PC-9 (cell line): ENCODE data around the gene KPNA4. TPM values are rescaled to one million over a fixed set of nuclear protein-coding genes. Genes with fewer than 3 reads are reported as not detected.

Experiments used
- BruUV-seq: library from RNA; stranded (reverse); fragments of 400-500 nt; replicated peaks from 2 replicates; lab custom pipeline; 2021; lab: Mats Ljungman, UMichigan
- CTCF ChIA-PET: fragments of 300-600 bp; sonication (Branson Sonifier 250); formaldehyde crosslinking; loops from one replicate; lab custom pipeline; 2022; ENCODE audit warnings: antibody characterized with exemption; lab: Charles Lee
- POLR2A ChIA-PET: fragments of 300-600 bp; sonication (Branson Sonifier 250); formaldehyde crosslinking; loops from one replicate; lab custom pipeline; 2022; ENCODE audit warnings: antibody characterized with exemption; ENCODE audit not compliant: unreplicated experiment; lab: Charles Lee
- DNase-seq, 2 experiments: peaks; one replicate each; pipeline versions ENCODE4 v3.0.0 to v3.0.0-alpha.2; 2015 to 2022; ENCODE audit warnings: mixed read lengths in 1 of 2
- H2AFZ ChIP-seq: fragments of 200-600 bp; sonication (generic); 2 replicates; pipeline ENCODE4 v1.8.1; 2017; ENCODE audit warnings: antibody characterized with exemption
- H3F3A ChIP-seq: fragments of 200-600 bp; sonication (generic); 2 replicates; pipeline ENCODE4 v1.8.1; 2017; ENCODE audit warnings: antibody characterized with exemption, mild to moderate bottlenecking, low read depth; ENCODE audit not compliant: insufficient read depth
- H3K27ac ChIP-seq: fragments of 200-600 bp; sonication (generic); 2 replicates; pipeline ENCODE4 v1.6.1; 2016; ENCODE audit warnings: mixed run types
- H3K27me3 ChIP-seq: fragments of 200-600 bp; sonication (generic); 2 replicates; pipeline ENCODE4 v1.6.1; 2016; ENCODE audit warnings: low read depth, mixed run types; ENCODE audit not compliant: insufficient read depth
- H3K36me3 ChIP-seq: fragments of 200-600 bp; sonication (generic); 2 replicates; pipeline ENCODE4 v1.6.1; 2016; ENCODE audit warnings: low read depth, mixed run types
- H3K4me1 ChIP-seq: fragments of 200-600 bp; sonication (generic); replicated peaks from 2 replicates; pipeline ENCODE4 v1.6.1; 2016; ENCODE audit warnings: mixed run types; ENCODE audit not compliant: insufficient read depth
- H3K4me2 ChIP-seq: fragments of 200-600 bp; sonication (generic); 2 replicates; pipeline ENCODE4 v1.6.1; 2017; ENCODE audit warnings: mixed run types
- H3K4me3 ChIP-seq: fragments of 200-600 bp; sonication (generic); 2 replicates; pipeline ENCODE4 v1.6.1; 2016; ENCODE audit warnings: mixed run types
- H3K79me2 ChIP-seq: fragments of 200-600 bp; sonication (generic); 2 replicates; pipeline ENCODE4 v1.6.1; 2017; ENCODE audit warnings: low read depth, mixed run types
- H3K9me2 ChIP-seq: fragments of 200-600 bp; sonication (generic); 2 replicates; pipeline ENCODE4 v1.8.1; 2017; ENCODE audit warnings: mild to moderate bottlenecking; ENCODE audit not compliant: insufficient read depth
- H3K9me3 ChIP-seq: fragments of 200-600 bp; sonication (generic); 2 replicates; pipeline ENCODE4 v1.8.1; 2016; ENCODE audit warnings: low read depth; ENCODE audit not compliant: insufficient read depth
- H4K20me1 ChIP-seq: fragments of 200-600 bp; sonication (generic); 2 replicates; pipeline ENCODE4 v1.8.1; 2017; ENCODE audit not compliant: insufficient read depth
- CTCF ChIP-seq: fragments of 200-600 bp; sonication (generic); conservative IDR thresholded peaks from 2 replicates; pipeline ENCODE4 v1.6.1; 2017; ENCODE audit warnings: mixed run types, antibody characterized with exemption, mild to moderate bottlenecking, moderate library complexity
- EZH2 ChIP-seq: fragments of 200-600 bp; sonication (generic); IDR thresholded peaks from 2 replicates; pipeline ENCODE4 v1.8.0; 2017; ENCODE audit warnings: antibody characterized with exemption, low read depth
- intact Hi-C: fragments of 100-400 bp; cut with micrococcal nuclease; formaldehyde crosslinking; loops from one replicate; pipeline ENCODE4 v1.10.0; 2022; ENCODE audit not compliant: unreplicated experiment
- total RNA-seq: library from RNA; stranded (reverse); gene quantifications from 2 replicates; pipeline ENCODE4 v1.2.3, GENCODE V29; 2021

The KPNA4 gene
- total RNA-seq, 1 experiment from 2014 or later, result 61.0 TPM

DNA sequence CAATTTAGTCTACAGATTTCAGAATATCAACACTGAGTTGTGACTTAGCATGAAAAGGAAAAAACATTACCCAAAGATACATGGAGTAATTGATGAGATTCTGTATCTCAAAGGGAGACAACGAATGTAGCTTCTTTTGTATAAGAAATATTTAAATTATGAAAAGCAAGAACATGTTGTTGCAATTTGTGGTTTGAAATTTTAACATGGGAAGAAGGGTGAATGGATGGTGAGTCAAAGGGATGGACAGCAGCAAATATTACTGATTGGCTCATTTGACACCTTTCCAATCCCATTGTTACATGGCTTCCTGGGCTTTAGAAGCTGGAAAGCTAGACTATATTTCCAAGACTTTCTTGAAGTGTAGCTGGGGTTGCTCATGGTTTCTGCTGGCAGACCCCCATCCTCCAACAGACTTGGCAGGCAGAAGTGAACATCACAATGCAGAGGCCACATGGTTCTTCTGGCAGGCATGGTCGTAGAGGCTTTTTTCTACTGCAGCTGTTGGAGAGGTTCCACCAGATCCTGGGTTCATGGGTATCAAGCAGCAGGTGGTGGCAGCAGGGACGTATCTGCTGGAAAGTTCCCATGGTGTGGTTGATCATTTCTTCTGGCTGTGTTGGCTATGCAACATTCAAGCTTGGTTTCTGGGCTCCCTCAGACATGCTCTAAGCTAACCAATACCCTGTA lies 47.2 kb upstream of the KPNA4 start:
- Histone ChIP-seq H3K4me3 (no peak overlapping the region), H3K36me3 (no peaks in the 10 kb centered on the region), H3K79me2 (no peaks in the 10 kb centered on the region), H3K9me2 (no peaks in the 10 kb centered on the region), H3K27ac (no peak overlapping the region), H4K20me1 (no peaks in the 10 kb centered on the region), H2AFZ (no peak overlapping the region), H3F3A (0 out of 2 replicates have a peak, but pooled peaks cover 5% of the 10 kb centered on the region), H3K9me3 (peaks cover 4% of the 10 kb centered on the region; the same call in 1 of the 2 replicates), H3K27me3 (no peaks in the 10 kb centered on the region), H3K4me2 (no peak overlapping the region), H3K4me1 (peaks cover 13% of the 10 kb centered on the region)
- no TSS peak for BruUV-seq
- no peak for DNase-seq
- ChIA-PET CTCF (no interaction called here), POLR2A (no interaction called here)
- TF ChIP-seq EZH2 (no peak), CTCF (no peak)
- intact Hi-C loops, result no loop called here

DNA sequence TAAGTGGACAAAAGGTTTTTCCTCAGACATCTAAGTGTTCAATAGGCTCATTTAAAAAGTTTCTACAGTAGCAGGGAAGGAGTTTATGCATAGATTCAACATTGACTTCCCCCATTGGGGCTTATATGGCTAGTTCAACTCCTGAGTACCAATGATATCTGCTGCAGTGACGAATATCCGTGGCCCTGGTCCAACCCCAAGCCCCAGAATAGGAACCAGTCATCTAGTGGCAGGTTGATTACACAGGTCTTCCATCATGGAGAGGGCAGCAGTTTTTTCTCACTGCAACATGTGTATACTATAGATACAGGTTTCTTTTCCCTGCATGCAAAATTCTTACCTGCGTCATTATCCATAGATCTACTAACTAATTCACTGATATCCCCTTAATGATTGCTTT lies 45.8 kb upstream of the KPNA4 start:
- H3K9me2 ChIP-seq, result no peaks in the 10 kb centered on the region
- no TSS peak for BruUV-seq
- H3K4me3 ChIP-seq, result no peak overlapping the region
- peaks cover 3% of the 10 kb centered on the region; the same call in 1 of the 2 replicates for H3K4me1 ChIP-seq
- POLR2A ChIA-PET, result no interaction called here
- H3K27ac ChIP-seq, result no peak overlapping the region
- intact Hi-C loops, result no loop called here
- no peak overlapping the region for H2AFZ ChIP-seq
- TF ChIP-seq EZH2 (no peak), CTCF (no peak)
- DNase-seq, result no peak
- H3K79me2 ChIP-seq, result no peaks in the 10 kb centered on the region
- CTCF ChIA-PET, result no interaction called here
- no peaks in the 10 kb centered on the region for H3K27me3 ChIP-seq
- no peaks in the 10 kb centered on the region for H3F3A ChIP-seq
- no peaks in the 10 kb centered on the region for H4K20me1 ChIP-seq
- H3K36me3 ChIP-seq, result no peaks in the 10 kb centered on the region
- H3K9me3 ChIP-seq, result peaks cover 4% of the 10 kb centered on the region; the same call in 1 of the 2 replicates
- no peak overlapping the region for H3K4me2 ChIP-seq

- Histone ChIP-seq H3K4me1 (no peaks in the 10 kb centered on the region), H3K9me2 (no peaks in the 10 kb centered on the region), H3K36me3 (no peaks in the 10 kb centered on the region), H3K4me2 (no peak overlapping the region), H3K27ac (no peak overlapping the region), H4K20me1 (no peaks in the 10 kb centered on the region), H3F3A (no peaks in the 10 kb centered on the region), H3K27me3 (no peaks in the 10 kb centered on the region), H3K79me2 (no peaks in the 10 kb centered on the region), H2AFZ (no peak overlapping the region), H3K4me3 (no peak overlapping the region), H3K9me3 (peaks cover 3% of the 10 kb centered on the region; the same call in 1 of the 2 replicates)
- BruUV-seq, result no TSS peak
- ChIA-PET CTCF (no interaction called here), POLR2A (no interaction called here)
- DNase-seq, result no peak
- TF ChIP-seq CTCF (no peak), EZH2 (no peak)
- intact Hi-C loops, result no loop called here
Observed at GRCh38 chr3:160608870-160609269, 43.5 kb upstream of the KPNA4 start.
